ENCODE data around the gene ZFR. TPM values are rescaled to one million over a fixed set of nuclear protein-coding genes. Genes with fewer than 3 reads are reported as not detected.

The ZFR gene
- total RNA-seq (10 to 100 TPM; 53.7 to 79.9 (median 63.8) TPM), polyA plus RNA-seq (10 to 100 TPM; 18.2 to 53.6 TPM)
- long read RNA-seq, donor 1, full-length matches to known transcripts, result 77 of 135 reads
- long read RNA-seq, donor 1, partial matches to known transcripts, result 44 of 135 reads
- long read RNA-seq, donor 1, other reads (novel, unspliced or antisense), result 14 of 135 reads
- long read RNA-seq, donor 2, full-length matches to known transcripts, result 65 of 148 reads
- long read RNA-seq, donor 2, partial matches to known transcripts, result 69 of 148 reads
- long read RNA-seq, donor 2, other reads (novel, unspliced or antisense), result 14 of 148 reads
- long read RNA-seq, donor 3, full-length matches to known transcripts, result 80 of 128 reads
- long read RNA-seq, donor 3, partial matches to known transcripts, result 26 of 128 reads
- long read RNA-seq, donor 3, other reads (novel, unspliced or antisense), result 22 of 128 reads

GRCh38 chr5:32444431-32445286 is at the start of gene ZFR:
TSS of gene ZFR (minus strand) at chr5:32444740. CDS start at chr5:32444658, 82 bp downstream.
- TF ChIP-seq POLR2A (IDR thresholded peaks at IDR 0.05) (peak; percentile 24 to 69), CTCF (IDR thresholded peaks at IDR 0.05) (no peak)
- ATAC-seq, result peak; percentile 96 to 98 (median 97)

GRCh38 chr5:32490972-32491557 is 46.5 kb upstream of the ZFR start:
- Histone ChIP-seq H3K9me3 (no peaks in the 10 kb centered on the region), H3K4me1 (peaks cover 0 to 11% (median 3%) of the 10 kb centered on the region in 12 donors), H3K27me3 (no peaks in the 10 kb centered on the region), H3K27ac (no peak overlapping the region), H3K36me3 (no peaks in the 10 kb centered on the region), H3K4me3 (no peak overlapping the region)
- 76 to 89% (median 84%) methylated on average over 5 to 6 of the region's 6 CpGs for WGBS, 4 donors
- no peak for ATAC-seq
- intact Hi-C loops (cut with DNase I), result loop anchor here in 5 of 10 donors (1.0 to 10.0 kb wide), 5 partner anchors 14 to 424 kb away; partner anchors contain the start of gene SUB1 (in 1 of the 5)
- DNase-seq, result no peak
- no peak for TF ChIP-seq CTCF (IDR thresholded peaks at IDR 0.05)
- TF ChIP-seq POLR2A (IDR thresholded peaks at IDR 0.05), result no peak

More at GRCh38 chr5:32444431-32445286, at the start of gene ZFR:
- 4 to 14% (median 5%) methylated on average over 23 to 70 of the region's 70 CpGs for WGBS, 4 donors
- peak within 1 kb of the TSS; percentile 84 to 98 (median 94) for H3K27ac ChIP-seq
- no peaks in the 10 kb centered on the region for H3K9me3 ChIP-seq
- no peaks in the 10 kb centered on the region for H3K36me3 ChIP-seq
- peak; percentile 92 to 97 (median 94) for DNase-seq
- no peaks in the 10 kb centered on the region for H3K27me3 ChIP-seq
- H3K4me3 ChIP-seq, result peak within 1 kb of the TSS; percentile 69 to 98 (median 88)
- intact Hi-C loops (cut with DNase I), result no loop called here
- peaks cover 0 to 47% (median 20%) of the 10 kb centered on the region in 12 donors for H3K4me1 ChIP-seq

DNA sequence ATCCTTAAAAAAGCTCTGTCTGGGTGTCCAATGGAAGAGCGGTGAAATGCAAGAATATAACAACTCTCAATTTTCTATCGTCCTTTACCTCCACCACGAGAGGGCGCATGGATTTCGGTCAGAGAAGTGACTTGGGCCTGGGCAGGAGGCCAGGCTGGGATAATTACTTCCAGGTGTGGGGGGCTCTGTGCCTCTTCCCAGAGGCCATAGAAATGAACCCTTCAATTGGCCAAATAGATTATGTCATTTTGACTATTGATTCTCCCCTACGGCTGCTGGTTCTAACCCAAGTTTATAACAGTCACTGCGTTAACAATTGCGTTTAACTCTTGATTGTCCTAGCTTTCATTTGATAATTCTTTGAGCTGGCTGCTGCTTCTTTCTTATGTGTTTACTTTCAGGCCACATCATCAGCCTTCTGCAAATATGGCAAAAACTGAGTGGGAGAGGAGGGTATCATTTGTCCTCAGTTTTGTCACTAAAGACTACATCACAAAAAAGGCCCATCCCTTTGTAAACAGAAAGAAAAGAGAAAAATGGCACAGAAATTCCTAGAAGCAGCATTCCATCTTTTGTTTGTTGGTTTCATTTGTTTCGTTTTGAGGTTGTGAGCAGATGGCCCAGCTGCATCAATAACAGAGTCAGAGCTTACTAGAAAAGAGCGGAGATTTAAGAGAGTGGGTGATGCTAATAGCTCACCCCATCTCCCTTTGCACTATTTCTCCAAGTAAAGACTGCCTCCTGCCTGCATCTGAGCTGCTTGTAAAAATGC is 45.4 kb upstream of the ZFR start:
- WGBS, 4 donors, result 16 to 27% (median 23%) methylated on average over 10 of the region's 10 CpGs
- TF ChIP-seq CTCF (IDR thresholded peaks at IDR 0.05) (peak; percentile 69 to 85 (median 77)), POLR2A (IDR thresholded peaks at IDR 0.05) (no peak)
- Histone ChIP-seq H3K27me3 (no peaks in the 10 kb centered on the region), H3K9me3 (no peaks in the 10 kb centered on the region), H3K4me3 (peak overlapping the region in 1 of 12 donors; percentile 22), H3K36me3 (no peaks in the 10 kb centered on the region), H3K4me1 (peaks cover 0 to 11% (median 3%) of the 10 kb centered on the region in 12 donors), H3K27ac (no peak overlapping the region)
- DNase-seq, result peak; percentile 80 to 89 (median 85)
- peak; percentile 62 to 81 (median 70) for ATAC-seq
- intact Hi-C loops (cut with DNase I), result loop anchor here (1.0 to 10.0 kb wide), 15 partner anchors 15 to 932 kb away; partner anchors contain the start of gene SUB1 (in 2 of the 10)
